Epithelial cell of esophagus (primary cell): Measurements from ENCODE around the gene CCNY.

Experiments used
- DNase-seq: peaks from one replicate; pipeline ENCODE4 v3.0.0; 2010; ENCODE audit warnings: low read depth
- H3K4me3 ChIP-seq: 2 replicates; pipeline ENCODE4 v1.5.1; 2011; ENCODE audit warnings: mild to moderate bottlenecking, low read length, control low read depth
- CTCF ChIP-seq: IDR thresholded peaks from 2 replicates; pipeline ENCODE4 v1.5.1; 2011; ENCODE audit warnings: low read depth, mild to moderate bottlenecking, low read length, control low read depth, inconsistent platforms; ENCODE audit not compliant: insufficient read depth; ENCODE audit errors: missing control alignments

Gene CCNY

GRCh38 chr10:35614312-35614711 is 278.0 kb downstream of the CCNY start:
- DNase-seq: peak; percentile 45
- no peak for TF ChIP-seq CTCF

More at GRCh38 chr10:35614312-35614711, 278.0 kb downstream of the CCNY start:
- H3K4me3 ChIP-seq: no peak overlapping the region
